HCT116 (cell line): ENCODE results near the gene MCM9. TPM values are rescaled to one million over a fixed set of nuclear protein-coding genes. Genes with fewer than 3 reads are reported as not detected.

Source experiments
- ATAC-seq: fragments of 200-7000 bp; cut with Tn5 transposase; 2 replicates; pipeline ENCODE4 v1.9.1; 2020; ENCODE audit warnings: mild to moderate bottlenecking, moderate library complexity
- BruUV-seq: library from RNA; stranded (reverse); fragments of 400-500 nt; replicated peaks from 2 replicates; lab custom pipeline; 2021; lab: Mats Ljungman, UMichigan
- CTCF ChIA-PET: fragments of 300-600 bp; sonication (Branson Sonifier 250); formaldehyde crosslinking; loops from one replicate; lab custom pipeline; 2021; ENCODE audit warnings: antibody characterized with exemption; lab: Charles Lee
- POLR2A ChIA-PET: fragments of 300-600, 350-600 bp; sonication (Branson Sonifier 250); formaldehyde crosslinking; loops from one replicate; lab custom pipeline; 2021; ENCODE audit warnings: antibody characterized with exemption; lab: Charles Lee
- RAD21 ChIA-PET, 2 experiments: fragments of 300-600 bp; sonication (Branson Sonifier 250); formaldehyde crosslinking; loops; one replicate each; lab custom pipeline; 2023; ENCODE audit warnings: low total read pairs in 2 of 2; ENCODE audit not compliant: uncharacterized antibody in 2 of 2, unreplicated experiment in 2 of 2, low non-redundant PET in 1 of 2; lab: Charles Lee
- DNase-seq: peaks from one replicate; pipeline ENCODE4 v3.0.0-alpha.2; 2010; ENCODE audit warnings: low read depth, low spot score
- H2AFZ ChIP-seq: fragments of 200-600 bp; shearing (Covaris generic), sonication (generic); 2 replicates; pipeline ENCODE4 v1.6.1; 2017; ENCODE audit warnings: low read depth, mixed run types, mixed read lengths, antibody characterized with exemption, low read length; ENCODE audit not compliant: poor library complexity, severe bottlenecking
- H3K27ac ChIP-seq: 2 replicates; pipeline ENCODE4 v1.5.1; 2012; ENCODE audit warnings: low read depth, low read length
- H3K27me3 ChIP-seq: fragments of 200-600 bp; sonication (generic); 2 replicates; pipeline ENCODE4 v1.6.1; 2016; ENCODE audit warnings: mixed run types, low read length, mixed read lengths; ENCODE audit not compliant: insufficient read depth
- H3K36me3 ChIP-seq, 2 experiments: fragments of 200-500 bp in 1 of 2; fragments of 200-600 bp in 1 of 2; sonication (Bioruptor generic) in 1 of 2; sonication (generic) in 1 of 2; 2 replicates each; pipeline versions ENCODE4 v1.5.1 to v1.6.1; 2014 to 2016; ENCODE audit warnings: low read length in 2 of 2, inconsistent platforms in 1 of 2, mixed read lengths in 1 of 2, mixed run types in 1 of 2; ENCODE audit not compliant: insufficient read depth in 2 of 2, control insufficient read depth in 1 of 2
- H3K4me1 ChIP-seq, 2 experiments: fragments of 200-600 bp in 1 of 2; sonication (generic) in 1 of 2; 2 replicates each; pipeline versions ENCODE4 v1.5.1 to v1.6.1; 2012 to 2017; ENCODE audit warnings: low read length in 2 of 2, inconsistent platforms in 1 of 2, mild to moderate bottlenecking in 1 of 2, mixed read lengths in 1 of 2, mixed run types in 1 of 2, moderate library complexity in 1 of 2; ENCODE audit not compliant: insufficient read depth in 2 of 2, control insufficient read depth in 1 of 2
- H3K4me2 ChIP-seq: fragments of 200-600 bp; sonication (generic); 2 replicates; pipeline ENCODE4 v1.6.1; 2017; ENCODE audit warnings: mixed run types, low read length, mixed read lengths
- H3K4me3 ChIP-seq, 2 experiments: fragments of 200-600 bp in 1 of 2; sonication (generic) in 1 of 2; replicated peaks in 1 of 2; 2 replicates each; pipeline ENCODE4 v1.5.1; 2011 to 2016; ENCODE audit warnings: low read length in 2 of 2, control low read depth in 1 of 2, low read depth in 1 of 2, mild to moderate bottlenecking in 1 of 2, mixed read lengths in 1 of 2, mixed run types in 1 of 2
- H3K79me2 ChIP-seq: fragments of 200-600 bp; sonication (generic); 2 replicates; pipeline ENCODE4 v1.6.1; 2017; ENCODE audit warnings: mild to moderate bottlenecking, mixed run types, low read length, moderate library complexity, mixed read lengths; ENCODE audit not compliant: insufficient read depth
- H3K9ac ChIP-seq: fragments of 200-600 bp; sonication (generic); 2 replicates; pipeline ENCODE4 v1.6.1; 2016; ENCODE audit warnings: low read length, mixed read lengths
- H3K9me2 ChIP-seq: fragments of 200-600 bp; sonication (generic), shearing (Covaris generic); 2 replicates; pipeline ENCODE4 v1.6.1; 2017; ENCODE audit warnings: mixed run types, mild to moderate bottlenecking, moderate library complexity; ENCODE audit not compliant: insufficient read depth
- H3K9me3 ChIP-seq, 2 experiments: fragments of 200-500 bp in 1 of 2; fragments of 200-600 bp in 1 of 2; sonication (Bioruptor generic) in 1 of 2; sonication (generic) in 1 of 2; 2 replicates each; pipeline ENCODE4 v1.6.1; 2014 to 2017; ENCODE audit warnings: low read length in 2 of 2, mixed read lengths in 2 of 2, inconsistent platforms in 1 of 2, low read depth in 1 of 2, mild to moderate bottlenecking in 1 of 2, mixed run types in 1 of 2, moderate library complexity in 1 of 2; ENCODE audit not compliant: control insufficient read depth in 1 of 2, insufficient read depth in 1 of 2
- H4K20me1 ChIP-seq: fragments of 200-600 bp; sonication (generic), shearing (Covaris generic); 2 replicates; pipeline ENCODE4 v1.6.1; 2017; ENCODE audit warnings: mixed run types, mild to moderate bottlenecking, moderate library complexity; ENCODE audit not compliant: insufficient read depth
- ATF3 ChIP-seq: IDR thresholded peaks from 2 replicates; pipeline ENCODE4 v1.6.1; 2012
- CBX3 ChIP-seq: IDR thresholded peaks from 2 replicates; pipeline ENCODE4 v1.6.1; 2012; ENCODE audit warnings: low read depth
- EGR1 ChIP-seq: IDR thresholded peaks from 2 replicates; pipeline ENCODE4 v1.6.1; 2012; ENCODE audit warnings: low read depth
- ELF1 ChIP-seq: IDR thresholded peaks from 2 replicates; pipeline ENCODE4 v1.6.1; 2012; ENCODE audit warnings: low read depth, borderline replicate concordance
- EZH2 ChIP-seq: fragments of 200-600 bp; sonication (generic); IDR thresholded peaks from 2 replicates; pipeline ENCODE4 v1.6.1; 2017; ENCODE audit warnings: antibody characterized with exemption, mixed run types
- FOSL1 ChIP-seq: IDR thresholded peaks from 2 replicates; pipeline ENCODE4 v1.6.1; 2012; ENCODE audit warnings: low read depth
- JUND ChIP-seq: IDR thresholded peaks from 2 replicates; pipeline ENCODE4 v1.6.1; 2012
- MAX ChIP-seq: IDR thresholded peaks from 2 replicates; pipeline ENCODE4 v1.6.1; 2012
- POLR2A ChIP-seq: IDR thresholded peaks from 2 replicates; pipeline ENCODE4 v1.7.0; 2011; ENCODE audit warnings: borderline replicate concordance; ENCODE audit not compliant: insufficient read depth, insufficient read length; ENCODE audit errors: extremely low read depth
- POLR2AphosphoS5 ChIP-seq: IDR thresholded peaks from 2 replicates; pipeline ENCODE4 v1.6.1; 2011; ENCODE audit warnings: mild to moderate bottlenecking, low read depth, low read length, moderate library complexity
- RAD21 ChIP-seq: IDR thresholded peaks from 2 replicates; pipeline ENCODE4 v1.6.1; 2012; ENCODE audit warnings: low read depth, mild to moderate bottlenecking
- REST ChIP-seq: IDR thresholded peaks from 2 replicates; pipeline ENCODE4 v1.6.1; 2012; ENCODE audit warnings: low read depth
- SIN3A ChIP-seq: IDR thresholded peaks from 2 replicates; pipeline ENCODE4 v1.6.1; 2012; ENCODE audit warnings: low read depth
- SP1 ChIP-seq: IDR thresholded peaks from 2 replicates; pipeline ENCODE4 v1.6.1; 2012; ENCODE audit warnings: low read depth
- SRF ChIP-seq: IDR thresholded peaks from 2 replicates; pipeline ENCODE4 v1.6.1; 2012; ENCODE audit warnings: low read depth
- TCF7L2 ChIP-seq: IDR thresholded peaks from 2 replicates; pipeline ENCODE4 v1.7.0; 2011; ENCODE audit warnings: borderline replicate concordance, inconsistent platforms; ENCODE audit not compliant: insufficient read depth, insufficient read length; ENCODE audit errors: extremely low read depth
- YY1 ChIP-seq: IDR thresholded peaks from 2 replicates; pipeline ENCODE4 v1.6.1; 2011; ENCODE audit warnings: low read length, low read depth, moderate library complexity, mild to moderate bottlenecking; ENCODE audit not compliant: insufficient replicate concordance; ENCODE audit errors: extremely low read depth
- ZBTB33 ChIP-seq: IDR thresholded peaks from 2 replicates; pipeline ENCODE4 v1.6.1; 2011; ENCODE audit warnings: mild to moderate bottlenecking, low read length, moderate library complexity; ENCODE audit not compliant: insufficient replicate concordance; ENCODE audit errors: extremely low read depth
- ZFX ChIP-seq: fragments of 450-650 bp; IDR thresholded peaks from 2 replicates; pipeline ENCODE4 v1.6.1; 2017
- ZNF274 ChIP-seq: fragments of 200-500 bp; sonication (Bioruptor generic); IDR thresholded peaks from 2 replicates; pipeline ENCODE4 v1.6.1; 2014; ENCODE audit warnings: mild to moderate bottlenecking, low read depth, low read length, inconsistent platforms
- intact Hi-C: fragments of 100-400 bp; cut with micrococcal nuclease; formaldehyde crosslinking; loops from 2 replicates; pipeline ENCODE4 v1.10.0; 2022
- total RNA-seq: library from RNA; stranded (reverse); gene quantifications from one replicate; pipeline ENCODE4 v1.2.1, GENCODE V29; 2021; ENCODE audit not compliant: unreplicated experiment

Gene MCM9
- total RNA-seq, 1 experiment from 2014 or later: 13.6 TPM

GRCh38 chr6:118881440-118882313, 53.3 kb downstream of the MCM9 start:
- Histone ChIP-seq H3K4me2 (peak overlapping the region; percentile 4), H3K9me3 (no peaks in the 10 kb centered on the region), H4K20me1 (no peaks in the 10 kb centered on the region), H3K27me3 (no peaks in the 10 kb centered on the region), H3K9ac (no peak overlapping the region), H2AFZ (no peak overlapping the region), H3K36me3 (no peaks in the 10 kb centered on the region), H3K4me3 (no peak overlapping the region), H3K4me1 (peaks cover 0 to 9% of the 10 kb centered on the region in 2 experiments; a peak in 2 of 4 replicates), H3K9me2 (no peaks in the 10 kb centered on the region), H3K27ac (no peak overlapping the region), H3K79me2 (peaks cover 11% of the 10 kb centered on the region)
- RAD21 ChIA-PET: no interaction called here
- CTCF ChIA-PET: interaction anchor here (3.1 kb wide), 1 partner anchor 15 kb away, joined by 7 read pairs; no protein-coding TSS in a partner anchor
- TF ChIP-seq TCF7L2 (no peak), EZH2 (no peak), ATF3 (no peak), ZFX (no peak), SRF (no peak), JUND (no peak), YY1 (no peak), CBX3 (no peak), ELF1 (no peak), EGR1 (no peak), POLR2AphosphoS5 (no peak), FOSL1 (no peak), SP1 (no peak), REST (no peak), MAX (no peak), ZNF274 (no peak), POLR2A (no peak), SIN3A (no peak), RAD21 (no peak), ZBTB33 (no peak)
- peak; percentile 40; the same call in 1 of the 2 replicates for ATAC-seq
- no peak for DNase-seq
- BruUV-seq: no TSS peak
- intact Hi-C loops: no loop called here
- POLR2A ChIA-PET: interaction anchor here (1.2 kb wide), 1 partner anchor 15 kb away, joined by 3 read pairs; no protein-coding TSS in a partner anchor
